LNCaP clone FGC (cell line): Measurements from ENCODE around the gene B4GALNT4.

ENCODE experiments used
- DNase-seq: peaks from one replicate; pipeline ENCODE4 v3.0.0-alpha.2; 2011; ENCODE audit warnings: low read depth
- H3K4me3 ChIP-seq: 2 replicates; pipeline ENCODE4 v1.5.1; 2011; ENCODE audit warnings: mild to moderate bottlenecking, low read depth, low read length, control low read depth
- CTCF ChIP-seq: IDR thresholded peaks from 2 replicates; pipeline ENCODE4 v1.5.1; 2012; ENCODE audit warnings: mild to moderate bottlenecking; ENCODE audit not compliant: control insufficient read depth, insufficient read depth; ENCODE audit errors: extremely low read depth

B4GALNT4 gene

DNA sequence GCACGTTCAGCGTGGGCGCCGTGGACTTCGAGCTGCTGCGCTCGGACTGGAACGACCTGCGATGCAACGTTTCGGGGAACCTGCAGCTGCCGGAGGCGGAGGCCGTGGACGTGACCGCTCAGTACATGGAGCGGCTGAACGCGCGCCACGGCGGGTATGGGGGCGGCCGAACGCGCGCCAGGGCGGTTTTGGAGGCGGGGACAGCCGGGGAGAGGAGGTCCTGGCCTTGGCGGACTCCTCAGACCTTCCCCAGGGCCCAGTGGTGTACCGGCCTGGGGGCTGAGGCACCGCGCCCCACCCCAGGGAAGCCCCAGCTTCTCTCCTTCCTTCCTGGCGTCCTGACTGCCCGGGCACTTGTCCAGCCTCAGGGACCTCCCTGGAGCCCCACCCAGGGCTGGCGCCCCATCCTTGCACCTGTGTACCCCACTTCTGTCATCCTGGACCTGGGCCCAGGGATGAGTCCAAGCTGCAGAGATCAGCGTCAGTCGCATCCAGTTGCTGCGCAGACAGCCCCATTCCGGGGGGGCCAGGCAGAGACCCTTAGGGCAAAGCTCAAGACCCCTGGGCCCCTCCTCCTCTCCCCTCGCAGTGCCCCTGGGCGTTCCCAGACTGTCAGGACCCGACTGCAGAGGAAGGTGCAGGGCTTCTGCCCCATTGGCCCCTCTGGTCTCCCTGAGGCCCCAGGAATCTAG, 8.0 kb downstream of the B4GALNT4 start:
- no peak for TF ChIP-seq CTCF
- no peak overlapping the region for H3K4me3 ChIP-seq
- no peak for DNase-seq

- no peak overlapping the region for H3K4me3 ChIP-seq
- TF ChIP-seq CTCF, result no peak
- DNase-seq, result no peak
Observed at GRCh38 chr11:377883-378500, 8.7 kb downstream of the B4GALNT4 start.

GRCh38 chr11:379205-380094, 10.2 kb downstream of the B4GALNT4 start:
- TF ChIP-seq CTCF, result no peak
- no peak for DNase-seq
- H3K4me3 ChIP-seq, result no peak overlapping the region

GRCh38 chr11:380095-380480, 10.8 kb downstream of the B4GALNT4 start:
- TF ChIP-seq CTCF, result no peak
- no peak overlapping the region for H3K4me3 ChIP-seq

GRCh38 chr11:380491-380890, 11.2 kb downstream of the B4GALNT4 start:
- H3K4me3 ChIP-seq, result no peak overlapping the region
- DNase-seq, result no peak
- no peak for TF ChIP-seq CTCF

More at GRCh38 chr11:380095-380480, 10.8 kb downstream of the B4GALNT4 start:
- DNase-seq, result no peak

- TF ChIP-seq CTCF, result no peak
- no peak overlapping the region for H3K4me3 ChIP-seq
- DNase-seq, result no peak
Observed at GRCh38 chr11:380996-381395, 11.7 kb downstream of the B4GALNT4 start.
